Cardiac muscle cell (in vitro differentiated cells and primary cell): ENCODE results near the gene TRAF1. TPM values are rescaled to one million over a fixed set of nuclear protein-coding genes. Genes with fewer than 3 reads are reported as not detected.

Experiments used
- DNase-seq, 2 donors: peaks; one replicate each; pipeline versions ENCODE4 v3.0.0 to v3.0.0-alpha.2; 2010 to 2017; ENCODE audit warnings: low read depth in 1 of 2, low spot score in 1 of 2
- H3K27ac ChIP-seq: fragments of 200-600 bp; sonication (generic); 2 replicates; pipeline ENCODE4 v1.5.1; 2016
- H3K27me3 ChIP-seq: fragments of 200-600 bp; sonication (generic); 2 replicates; pipeline ENCODE4 v1.6.0; 2016; ENCODE audit warnings: control low read depth
- H3K36me3 ChIP-seq: fragments of 200-600 bp; sonication (generic); 2 replicates; pipeline ENCODE4 v1.5.1; 2016; ENCODE audit warnings: control low read depth
- H3K4me1 ChIP-seq: fragments of 200-600 bp; sonication (generic); 2 replicates; pipeline ENCODE4 v1.8.1; 2017; ENCODE audit warnings: low read depth, mild to moderate bottlenecking, mixed run types
- H3K4me3 ChIP-seq: fragments of 200-600 bp; sonication (generic); 2 replicates; pipeline ENCODE4 v1.5.1; 2016; ENCODE audit warnings: mild to moderate bottlenecking
- H3K9me3 ChIP-seq: fragments of 200-600 bp; sonication (generic); 2 replicates; pipeline ENCODE4 v1.5.1; 2017; ENCODE audit warnings: low read depth, mild to moderate bottlenecking, control low read depth
- polyA plus RNA-seq: library from polyadenylated mRNA; unstranded; fragments of >200 nt; fragmentation: Nextera tagmentation; extraction: Ambion mirVana; gene quantifications from 2 replicates; pipeline ENCODE4 v1.2.1, GENCODE V29; 2016
- total RNA-seq: library from RNA; depleted of rRNA; stranded (reverse); fragments of >200 nt; gene quantifications from 2 replicates; pipeline ENCODE4 v1.2.3, GENCODE V29; 2016
- TF ChIP-seq, protein P1 (sequence below): IDR thresholded peaks from 2 replicates; pipeline ENCODE4 v1.5.1; 2012; ENCODE audit warnings: low read depth, mild to moderate bottlenecking, low read length

TRAF1 gene
- total and polyA plus RNA-seq, 2 experiments from 2014 or later: 3.5 to 7.5 TPM

DNA sequence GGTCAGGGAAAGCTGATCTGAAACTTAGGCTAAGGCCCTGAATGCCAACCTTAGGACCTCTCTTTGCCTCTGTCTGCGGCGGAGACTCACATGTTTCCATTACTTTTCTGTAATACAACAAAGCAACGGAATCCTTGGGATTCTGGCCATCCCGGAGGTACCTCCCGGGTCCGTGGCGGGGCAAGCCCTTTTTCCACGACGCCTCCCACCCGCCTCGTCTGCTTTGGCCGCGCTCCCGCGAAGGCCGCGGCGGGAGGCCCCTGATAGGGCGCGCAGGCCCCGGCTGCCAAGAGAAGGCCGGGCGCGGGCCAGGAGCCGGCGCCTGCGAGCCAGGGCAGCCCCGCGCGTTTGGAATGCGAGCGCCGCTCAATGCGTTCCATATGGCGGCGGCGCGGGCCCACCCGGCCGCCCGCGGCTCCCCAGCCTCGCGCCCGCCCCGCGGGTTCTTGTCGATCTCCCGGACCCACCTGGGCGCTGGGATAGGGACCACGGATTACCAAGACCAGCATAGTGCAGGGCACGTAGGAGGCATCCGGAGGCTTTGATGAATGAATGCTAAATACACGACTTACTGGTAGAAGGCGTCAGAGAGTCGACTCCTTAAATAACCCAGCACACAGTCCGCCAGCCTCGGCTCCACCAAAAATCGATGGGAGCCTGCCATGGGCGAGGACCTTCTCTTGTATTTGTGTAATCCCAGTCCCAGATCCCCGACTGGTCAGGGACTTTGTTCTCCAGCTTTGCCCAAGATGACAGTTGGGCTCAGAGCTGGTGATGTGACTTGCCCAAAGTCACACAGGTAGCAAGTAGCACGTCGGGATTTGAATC is 32.1 kb downstream of the TRAF1 start:
- H3K27ac ChIP-seq: no peak overlapping the region

DNA sequence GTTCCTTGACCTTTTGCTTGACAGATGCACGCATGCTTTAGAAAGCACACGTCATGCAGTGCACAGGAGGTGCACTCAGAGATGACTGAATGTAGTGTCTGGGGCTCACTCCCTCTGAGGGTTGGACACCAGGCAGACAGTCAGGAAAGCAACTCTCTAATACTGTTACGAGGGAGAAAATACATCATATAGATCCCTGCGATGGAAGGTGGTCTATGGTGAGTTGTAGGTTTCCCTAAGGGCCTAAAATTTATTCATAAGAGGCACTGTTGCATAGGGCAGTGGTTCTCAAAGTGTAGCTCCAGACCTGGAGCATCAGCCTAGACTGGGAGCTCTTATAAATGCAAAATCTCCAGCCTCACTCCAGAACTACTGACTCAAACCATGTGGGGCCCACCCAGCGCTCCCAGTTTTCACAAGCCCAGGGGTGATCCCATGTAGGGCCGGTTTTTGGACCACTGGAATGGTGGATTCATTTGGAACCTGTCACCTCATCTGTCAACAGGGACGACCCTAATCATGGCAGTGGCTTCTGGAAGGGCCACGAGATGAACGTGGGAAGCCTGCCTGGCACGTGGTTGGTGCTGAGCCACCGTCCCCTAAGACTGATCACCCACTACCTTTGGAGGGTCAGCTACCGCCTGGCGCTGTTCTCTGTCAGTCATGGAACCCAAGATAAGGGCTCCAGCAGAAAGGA is 32.8 kb downstream of the TRAF1 start:
- Histone ChIP-seq H3K27ac (no peak overlapping the region), H3K4me1 (peaks cover 10% of the 10 kb centered on the region), H3K9me3 (no peaks in the 10 kb centered on the region), H3K36me3 (no peaks in the 10 kb centered on the region), H3K4me3 (no peak overlapping the region), H3K27me3 (no peaks in the 10 kb centered on the region)
- DNase-seq: no peak
- TF ChIP-seq, protein P1, sequence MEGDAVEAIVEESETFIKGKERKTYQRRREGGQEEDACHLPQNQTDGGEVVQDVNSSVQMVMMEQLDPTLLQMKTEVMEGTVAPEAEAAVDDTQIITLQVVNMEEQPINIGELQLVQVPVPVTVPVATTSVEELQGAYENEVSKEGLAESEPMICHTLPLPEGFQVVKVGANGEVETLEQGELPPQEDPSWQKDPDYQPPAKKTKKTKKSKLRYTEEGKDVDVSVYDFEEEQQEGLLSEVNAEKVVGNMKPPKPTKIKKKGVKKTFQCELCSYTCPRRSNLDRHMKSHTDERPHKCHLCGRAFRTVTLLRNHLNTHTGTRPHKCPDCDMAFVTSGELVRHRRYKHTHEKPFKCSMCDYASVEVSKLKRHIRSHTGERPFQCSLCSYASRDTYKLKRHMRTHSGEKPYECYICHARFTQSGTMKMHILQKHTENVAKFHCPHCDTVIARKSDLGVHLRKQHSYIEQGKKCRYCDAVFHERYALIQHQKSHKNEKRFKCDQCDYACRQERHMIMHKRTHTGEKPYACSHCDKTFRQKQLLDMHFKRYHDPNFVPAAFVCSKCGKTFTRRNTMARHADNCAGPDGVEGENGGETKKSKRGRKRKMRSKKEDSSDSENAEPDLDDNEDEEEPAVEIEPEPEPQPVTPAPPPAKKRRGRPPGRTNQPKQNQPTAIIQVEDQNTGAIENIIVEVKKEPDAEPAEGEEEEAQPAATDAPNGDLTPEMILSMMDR: no peak

More for the DNA sequence above, 32.1 kb downstream of the TRAF1 start:
- Histone ChIP-seq H3K4me1 (peaks cover 10% of the 10 kb centered on the region), H3K27me3 (no peaks in the 10 kb centered on the region), H3K4me3 (no peak overlapping the region), H3K36me3 (no peaks in the 10 kb centered on the region), H3K9me3 (no peaks in the 10 kb centered on the region)
- DNase-seq: peak in 1 of 2 donors; percentile 76
- TF ChIP-seq, protein P1: no peak

DNA sequence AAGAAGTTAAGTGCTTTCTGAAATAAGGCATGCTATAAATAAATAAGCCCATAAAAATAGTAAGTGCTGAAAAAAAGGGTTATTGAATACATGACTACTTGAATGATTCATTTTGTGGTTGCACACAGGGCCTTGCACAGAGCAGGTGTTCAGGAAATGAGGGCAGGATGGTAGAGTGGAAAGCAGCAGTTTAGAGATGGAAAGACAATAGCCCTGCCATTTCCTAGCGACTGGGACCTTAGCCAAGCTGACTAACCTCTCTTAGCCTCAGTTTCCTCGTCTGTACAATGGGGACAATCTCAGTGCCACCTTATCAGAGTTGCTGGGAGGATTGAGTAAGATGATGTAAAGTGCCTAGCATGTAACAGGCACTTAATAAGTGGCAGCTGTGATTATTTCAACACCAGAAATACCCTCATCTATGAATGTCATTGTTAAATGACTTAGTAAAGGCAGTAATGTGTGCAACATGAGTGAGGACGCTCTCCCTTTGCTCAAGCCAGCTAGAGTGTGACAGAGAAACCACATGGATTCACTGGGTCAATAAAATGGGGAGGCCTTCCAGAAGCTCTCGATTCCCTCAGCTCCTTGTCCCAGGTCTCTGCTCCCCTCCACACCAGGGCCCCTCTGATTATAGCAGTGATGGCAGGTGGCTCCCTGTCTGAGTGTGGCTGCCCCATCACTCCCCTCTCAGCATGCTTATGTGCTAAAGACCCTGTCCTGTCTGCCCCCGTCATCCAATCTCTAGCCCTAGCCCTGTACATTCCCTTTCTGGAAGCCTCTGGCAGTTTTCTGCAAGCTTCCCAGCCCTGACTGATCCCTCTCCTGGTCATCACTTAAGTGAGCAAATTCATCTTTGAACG is 33.6 kb downstream of the TRAF1 start:
- TF ChIP-seq, protein P1: no peak
- DNase-seq: peak in 1 of 2 donors; percentile 38

DNA sequence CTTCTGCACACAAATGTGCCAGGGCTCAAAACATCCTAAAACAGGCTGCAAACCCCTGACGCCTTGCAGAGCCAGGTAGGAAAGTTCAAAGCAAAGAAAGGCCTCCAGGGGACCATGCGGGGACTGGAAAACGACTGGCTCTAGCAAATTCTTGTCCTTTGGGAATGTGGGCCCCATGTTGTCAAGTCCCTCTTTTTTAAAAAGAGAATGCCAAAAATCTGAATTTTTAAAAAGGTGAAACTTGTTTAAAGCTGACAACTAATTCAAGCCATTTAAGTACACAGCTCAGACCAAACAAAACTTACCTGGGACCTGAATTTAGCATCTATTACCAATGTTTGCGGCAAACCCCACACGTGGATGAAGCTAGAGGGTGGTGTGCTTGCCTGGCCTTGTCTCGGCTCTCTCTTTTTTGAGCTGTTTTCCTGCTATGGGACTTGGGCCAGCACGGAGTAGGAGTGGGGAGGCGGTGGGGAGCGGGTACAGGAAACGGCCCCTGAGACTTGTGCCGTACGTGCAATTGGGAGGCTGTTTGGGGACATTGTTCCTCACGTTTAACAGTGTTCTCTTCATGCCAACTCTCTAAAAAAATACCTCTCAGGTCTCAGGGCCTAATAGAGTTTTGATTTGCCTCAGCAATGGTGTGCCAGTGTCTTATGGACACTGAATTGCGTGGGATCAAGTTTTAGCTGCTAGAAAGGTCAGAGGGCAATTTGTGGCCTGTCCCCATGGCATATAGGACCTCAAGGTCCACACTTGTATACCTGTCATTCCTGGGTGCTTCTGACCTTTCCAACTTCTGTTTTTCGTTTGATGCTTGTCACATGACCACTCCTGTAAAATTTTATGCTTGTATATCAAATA is 34.5 kb downstream of the TRAF1 start:
- H3K4me1 ChIP-seq: peaks cover 5% of the 10 kb centered on the region
- no peak for DNase-seq
- TF ChIP-seq, protein P1: no peak
- H3K9me3 ChIP-seq: no peaks in the 10 kb centered on the region
- H3K36me3 ChIP-seq: no peaks in the 10 kb centered on the region
- H3K4me3 ChIP-seq: no peak overlapping the region
- H3K27ac ChIP-seq: no peak overlapping the region
- no peaks in the 10 kb centered on the region for H3K27me3 ChIP-seq

More for the DNA sequence above, 33.6 kb downstream of the TRAF1 start:
- Histone ChIP-seq H3K27ac (no peak overlapping the region), H3K4me3 (no peak overlapping the region), H3K27me3 (no peaks in the 10 kb centered on the region), H3K4me1 (peaks cover 10% of the 10 kb centered on the region), H3K36me3 (no peaks in the 10 kb centered on the region), H3K9me3 (no peaks in the 10 kb centered on the region)
